SK-N-SH treated with all-trans-retinoic acid at 6 μM for 48 hours (cell line): ENCODE data around the gene PTPRN2.

Source experiments
- ISL1 ChIP-seq: fragments of 250-450 bp; sonication (Bioruptor Pico); IDR thresholded peaks from 2 replicates; pipeline ENCODE4 v2.1.2; 2022; ENCODE audit warnings: mild to moderate bottlenecking, moderate library complexity
- TF ChIP-seq, protein P1 (sequence below): fragments of 250-450 bp; sonication (Bioruptor Pico); IDR thresholded peaks from 2 replicates; pipeline ENCODE4 v1.5.1; 2021; ENCODE audit warnings: mild to moderate bottlenecking, moderate library complexity

DNA sequence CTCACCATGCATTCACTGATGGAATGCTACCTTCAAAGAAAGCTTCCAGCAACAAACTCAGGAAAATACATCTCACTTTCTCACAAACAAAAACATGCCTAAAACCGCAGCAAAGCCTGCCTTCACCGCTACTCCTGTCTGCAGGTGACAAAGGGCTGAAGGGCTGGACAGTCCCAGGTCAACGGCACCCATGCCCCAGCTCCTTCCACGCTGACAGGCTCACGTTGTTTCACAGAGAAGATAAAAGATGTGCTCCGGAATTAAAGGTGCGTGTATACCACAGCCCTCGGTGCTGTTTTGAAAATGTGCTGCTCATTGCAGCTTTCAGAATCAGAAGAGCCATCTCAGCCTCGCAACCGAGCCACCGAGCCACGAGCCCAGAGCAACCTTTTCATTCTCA lies 445.0 kb downstream of the PTPRN2 start:
- TF ChIP-seq, protein P1, sequence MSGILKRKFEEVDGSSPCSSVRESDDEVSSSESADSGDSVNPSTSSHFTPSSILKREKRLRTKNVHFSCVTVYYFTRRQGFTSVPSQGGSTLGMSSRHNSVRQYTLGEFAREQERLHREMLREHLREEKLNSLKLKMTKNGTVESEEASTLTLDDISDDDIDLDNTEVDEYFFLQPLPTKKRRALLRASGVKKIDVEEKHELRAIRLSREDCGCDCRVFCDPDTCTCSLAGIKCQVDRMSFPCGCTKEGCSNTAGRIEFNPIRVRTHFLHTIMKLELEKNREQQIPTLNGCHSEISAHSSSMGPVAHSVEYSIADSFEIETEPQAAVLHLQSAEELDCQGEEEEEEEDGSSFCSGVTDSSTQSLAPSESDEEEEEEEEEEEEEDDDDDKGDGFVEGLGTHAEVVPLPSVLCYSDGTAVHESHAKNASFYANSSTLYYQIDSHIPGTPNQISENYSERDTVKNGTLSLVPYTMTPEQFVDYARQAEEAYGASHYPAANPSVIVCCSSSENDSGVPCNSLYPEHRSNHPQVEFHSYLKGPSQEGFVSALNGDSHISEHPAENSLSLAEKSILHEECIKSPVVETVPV (CRISPR knock-in tag), result no peak
- TF ChIP-seq ISL1 (CRISPR knock-in tag), result no peak
